ENCODE measurements around the gene SLC6A6. TPM values are rescaled to one million over a fixed set of nuclear protein-coding genes. Genes with fewer than 3 reads are reported as not detected.
A peak's percentile ranks its signal among the peaks of the same experiment; 100 is the strongest.

The SLC6A6 gene
- total and polyA plus RNA-seq, 12 donors, result 10.6 to 197 (median 85.6) TPM

DNA sequence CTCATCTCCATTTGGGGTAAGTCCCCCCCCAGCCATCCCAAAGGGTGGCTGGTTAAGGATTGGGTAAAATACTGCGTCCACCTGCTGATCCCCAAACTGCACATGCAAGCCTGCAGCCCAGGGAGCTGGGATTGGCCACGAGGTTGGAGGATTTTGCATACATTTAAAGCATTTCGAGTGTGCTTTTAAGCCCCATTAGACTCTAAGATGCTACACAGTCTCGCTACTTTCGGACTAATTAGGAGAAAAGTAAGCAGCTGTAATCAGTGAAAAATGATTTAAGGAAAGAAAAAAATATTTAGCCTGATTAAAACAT lies 23.9 kb downstream of the SLC6A6 start:
- Histone ChIP-seq H3K9me3 (replicated peaks in 1 of 3) (no peaks in the 10 kb centered on the region), H3K27ac (peak overlapping the region in 1 of 5 donors; percentile 10), H3K4me3 (no peak overlapping the region), H3K4me1 (replicated peaks in 1 of 2) (peaks cover 22 to 55% of the 10 kb centered on the region in 2 donors), H3K27me3 (no peaks in the 10 kb centered on the region), H3K36me3 (replicated peaks in 1 of 2) (no peaks in the 10 kb centered on the region)
- no peak for DNase-seq
- intact Hi-C loops (cut with DNase I), result no loop called here
- TF ChIP-seq, protein P1, sequence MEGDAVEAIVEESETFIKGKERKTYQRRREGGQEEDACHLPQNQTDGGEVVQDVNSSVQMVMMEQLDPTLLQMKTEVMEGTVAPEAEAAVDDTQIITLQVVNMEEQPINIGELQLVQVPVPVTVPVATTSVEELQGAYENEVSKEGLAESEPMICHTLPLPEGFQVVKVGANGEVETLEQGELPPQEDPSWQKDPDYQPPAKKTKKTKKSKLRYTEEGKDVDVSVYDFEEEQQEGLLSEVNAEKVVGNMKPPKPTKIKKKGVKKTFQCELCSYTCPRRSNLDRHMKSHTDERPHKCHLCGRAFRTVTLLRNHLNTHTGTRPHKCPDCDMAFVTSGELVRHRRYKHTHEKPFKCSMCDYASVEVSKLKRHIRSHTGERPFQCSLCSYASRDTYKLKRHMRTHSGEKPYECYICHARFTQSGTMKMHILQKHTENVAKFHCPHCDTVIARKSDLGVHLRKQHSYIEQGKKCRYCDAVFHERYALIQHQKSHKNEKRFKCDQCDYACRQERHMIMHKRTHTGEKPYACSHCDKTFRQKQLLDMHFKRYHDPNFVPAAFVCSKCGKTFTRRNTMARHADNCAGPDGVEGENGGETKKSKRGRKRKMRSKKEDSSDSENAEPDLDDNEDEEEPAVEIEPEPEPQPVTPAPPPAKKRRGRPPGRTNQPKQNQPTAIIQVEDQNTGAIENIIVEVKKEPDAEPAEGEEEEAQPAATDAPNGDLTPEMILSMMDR (IDR thresholded peaks at IDR 0.05), result no peak
- no peak for TF ChIP-seq POLR2A (IDR thresholded peaks at IDR 0.05)
- WGBS, 4 donors, result 84 to 89% (median 87%) methylated on average over 5 of the region's 5 CpGs

DNA sequence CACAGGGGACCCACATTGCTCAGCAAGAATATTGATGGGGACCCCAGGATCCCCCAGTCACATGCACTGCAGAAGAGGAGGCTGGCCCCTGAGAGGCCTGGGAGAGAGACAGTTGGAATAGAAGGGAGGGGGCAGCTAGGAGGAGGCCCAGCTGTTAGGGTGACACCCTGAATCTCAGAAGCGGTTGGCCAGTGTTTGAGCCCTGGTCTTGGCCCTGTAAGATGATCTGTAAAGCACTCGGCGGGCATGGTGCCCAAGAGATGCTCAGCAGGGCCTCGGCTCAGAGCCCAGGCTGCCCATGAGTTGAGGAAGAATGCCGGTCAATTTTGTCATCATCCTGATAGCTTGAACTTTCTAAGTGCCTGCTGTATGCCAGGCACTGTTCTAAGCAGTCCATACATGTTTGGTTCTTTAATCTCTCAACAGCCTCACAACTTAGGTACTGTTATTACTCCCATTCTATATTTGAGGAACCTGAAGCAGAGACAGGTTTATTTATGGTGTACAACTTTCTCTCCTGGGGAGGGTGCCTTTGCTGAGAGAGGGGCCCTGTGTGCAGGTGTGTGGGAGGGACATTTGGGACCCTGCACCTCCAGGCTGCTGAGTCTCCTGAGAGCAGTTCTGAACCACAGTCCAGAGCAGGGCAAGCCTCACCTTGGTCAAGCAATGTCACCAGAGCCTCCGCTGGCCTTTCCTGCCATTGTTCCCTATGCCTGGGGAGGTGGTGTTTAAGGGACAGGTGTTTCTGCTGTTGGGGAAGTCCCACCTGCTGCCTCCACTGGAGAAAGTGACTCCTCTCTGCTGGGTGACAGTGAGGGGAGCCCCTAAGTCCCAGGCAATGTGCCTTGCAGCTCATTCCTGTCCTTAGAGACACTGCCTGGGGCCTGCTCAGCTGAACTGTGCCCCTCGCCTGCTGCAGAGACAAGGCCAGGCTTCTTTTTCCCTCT lies 26.0 kb downstream of the SLC6A6 start:
- Histone ChIP-seq H3K27ac (peak overlapping the region in 4 of 5 donors; percentile 20 to 85 (median 73)), H3K27me3 (no peaks in the 10 kb centered on the region), H3K9me3 (replicated peaks in 1 of 3) (no peaks in the 10 kb centered on the region), H3K4me3 (no peak overlapping the region), H3K36me3 (replicated peaks in 1 of 2) (no peaks in the 10 kb centered on the region), H3K4me1 (replicated peaks in 1 of 2) (peaks cover 43 to 70% of the 10 kb centered on the region in 2 donors)
- DNase-seq, result peak; percentile 70 to 93 (median 88)
- intact Hi-C loops (cut with DNase I), result no loop called here
- 65 to 90% (median 68%) methylated on average over 3 to 7 of the region's 7 CpGs for WGBS, 4 donors
- TF ChIP-seq, protein P1 (IDR thresholded peaks at IDR 0.05), result no peak
- TF ChIP-seq POLR2A (IDR thresholded peaks at IDR 0.05), result no peak

DNA sequence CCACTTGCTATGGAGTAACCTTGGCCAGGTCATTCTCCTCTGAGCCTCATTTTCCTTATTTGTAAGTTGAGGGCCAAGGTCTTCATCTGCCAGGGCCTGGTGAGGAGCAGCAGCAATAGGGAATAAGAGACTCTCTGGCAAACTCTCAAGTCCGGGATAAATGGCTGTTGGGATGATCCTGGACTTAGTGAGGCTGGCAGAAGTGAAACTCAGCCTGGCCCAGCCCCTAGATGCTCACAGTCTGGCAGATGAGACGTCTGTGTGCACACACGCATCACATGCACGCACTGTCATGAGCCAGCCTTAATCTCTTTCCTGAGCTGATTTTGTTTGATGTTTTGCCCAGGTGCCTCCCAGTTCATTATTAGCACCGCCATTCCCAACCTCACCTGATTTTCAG lies 26.8 kb downstream of the SLC6A6 start:
- H3K9me3 ChIP-seq (replicated peaks in 1 of 3), result no peaks in the 10 kb centered on the region
- peaks cover 49 to 76% of the 10 kb centered on the region in 2 donors for H3K4me1 ChIP-seq (replicated peaks in 1 of 2)
- no peaks in the 10 kb centered on the region for H3K27me3 ChIP-seq
- intact Hi-C loops (cut with DNase I), result no loop called here
- no peak overlapping the region for H3K4me3 ChIP-seq
- 44 to 66% (median 57%) methylated on average over 5 of the region's 5 CpGs for WGBS, 4 donors
- peak in 6 of 7 donors; percentile 54 to 78 (median 70) for DNase-seq
- no peak for TF ChIP-seq POLR2A (IDR thresholded peaks at IDR 0.05)
- TF ChIP-seq, protein P1 (IDR thresholded peaks at IDR 0.05), result no peak
- peak overlapping the region in 3 of 5 donors; percentile 66 to 85 (median 80) for H3K27ac ChIP-seq
- no peaks in the 10 kb centered on the region for H3K36me3 ChIP-seq (replicated peaks in 1 of 2)

DNA sequence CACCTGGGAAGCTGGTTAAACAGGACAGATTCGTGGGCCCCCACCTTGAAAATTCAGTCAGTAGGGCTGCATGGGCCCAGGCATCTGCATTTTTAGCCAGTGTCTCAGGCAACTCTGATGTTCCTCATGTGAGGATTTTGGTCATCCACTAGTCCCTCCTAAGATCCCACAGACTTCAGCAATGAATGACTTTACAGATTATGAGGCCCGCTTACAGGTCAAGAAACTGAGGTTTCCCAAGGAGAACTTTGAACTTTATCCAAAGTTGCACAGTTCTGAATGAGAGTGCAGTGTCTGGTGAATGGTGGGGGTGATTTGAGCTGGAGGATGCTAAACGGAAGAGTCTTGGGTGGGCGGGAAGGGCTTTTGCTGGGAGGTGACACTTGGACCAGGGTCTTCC lies 27.2 kb downstream of the SLC6A6 start:
- no peak for DNase-seq
- peaks cover 53 to 76% of the 10 kb centered on the region in 2 donors for H3K4me1 ChIP-seq (replicated peaks in 1 of 2)
- intact Hi-C loops (cut with DNase I), result no loop called here
- no peaks in the 10 kb centered on the region for H3K27me3 ChIP-seq
- H3K27ac ChIP-seq, result peak overlapping the region in 3 of 5 donors; percentile 66 to 85 (median 80)
- H3K9me3 ChIP-seq (replicated peaks in 1 of 3), result no peaks in the 10 kb centered on the region
- no peaks in the 10 kb centered on the region for H3K36me3 ChIP-seq (replicated peaks in 1 of 2)
- H3K4me3 ChIP-seq, result no peak overlapping the region
- WGBS, 4 donors, result 94 to 97% (median 96%) methylated on average over 4 of the region's 4 CpGs
- TF ChIP-seq, protein P1 (IDR thresholded peaks at IDR 0.05), result no peak
- no peak for TF ChIP-seq POLR2A (IDR thresholded peaks at IDR 0.05)
